Prostate gland (tissue), 2 donors: ENCODE data around the gene MEIOB.

Experiments used
- CTCF ChIP-seq, 4 experiments: fragments of 200-600 bp in 2 of 4; fragments of 450-650 bp in 2 of 4; sonication (generic) in 2 of 4; IDR thresholded peaks; 1 replicate in 3 of 4; 2 replicates in 1 of 4; pipeline ENCODE4 v1.5.1; 2016 to 2019; ENCODE audit warnings: antibody characterized with exemption in 4 of 4, mild to moderate bottlenecking in 2 of 4, moderate library complexity in 2 of 4
- POLR2A ChIP-seq: fragments of 450-650 bp; IDR thresholded peaks from one replicate; pipeline ENCODE4 v1.6.1; 2016; ENCODE audit warnings: antibody characterized with exemption, mild to moderate bottlenecking
- POLR2AphosphoS5 ChIP-seq: sonication (generic); formaldehyde crosslinking; IDR thresholded peaks from one replicate; pipeline ENCODE4 v1.6.1; 2017; ENCODE audit warnings: antibody characterized with exemption

- no peak for TF ChIP-seq CTCF (IDR thresholded peaks at IDR 0.05)
- no peak for TF ChIP-seq POLR2A
- TF ChIP-seq POLR2AphosphoS5: no peak
Measured at GRCh38 chr16:1820096-1820945, 51.6 kb downstream of the MEIOB start.
